Measurements from ENCODE around the gene RIMBP2.

The RIMBP2 gene

DNA sequence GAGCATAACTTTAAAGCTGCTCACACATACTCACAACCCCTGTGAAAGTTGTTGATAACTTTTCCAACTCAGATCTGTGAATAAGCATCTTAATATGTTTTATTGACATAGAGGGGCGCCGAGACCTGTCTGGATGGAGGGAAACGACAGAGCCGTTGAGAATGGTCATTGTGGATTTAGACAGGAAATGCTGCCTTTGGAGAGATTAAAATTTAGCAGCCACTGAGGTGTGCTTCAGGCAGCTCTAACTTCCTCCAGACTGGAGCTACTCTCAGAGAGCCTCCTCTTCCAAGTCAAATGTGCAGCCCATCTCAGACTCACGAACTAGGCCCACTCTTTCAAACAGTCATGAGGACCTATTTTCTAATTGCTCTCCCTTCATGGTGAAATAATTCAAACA lies 90.9 kb downstream of the RIMBP2 start:
- FAIRE-seq = no peak

DNA sequence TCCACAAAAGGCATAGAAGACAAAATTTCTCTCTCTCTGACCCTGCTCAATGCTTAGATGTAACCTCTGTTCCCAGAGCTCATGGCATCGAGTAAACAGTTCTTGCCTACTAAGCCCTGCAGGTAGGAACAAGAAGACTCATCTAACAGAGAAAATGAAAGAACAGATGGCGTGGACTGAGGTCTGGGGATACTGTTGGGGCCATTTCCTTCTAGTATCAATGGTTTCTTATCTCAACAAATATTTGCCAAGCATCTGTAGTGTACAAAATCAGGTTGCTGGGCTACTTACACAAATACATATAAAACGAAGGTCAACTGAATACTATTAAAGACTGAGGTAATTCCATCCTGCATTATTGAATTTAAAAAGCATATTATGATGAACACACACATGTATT lies 93.3 kb downstream of the RIMBP2 start:
- no peak for FAIRE-seq

- no peak for FAIRE-seq
These were observed 94.3 kb downstream of the RIMBP2 start for GRCh38 chr12:130621696-130622298.

- no peak for FAIRE-seq
These were observed 95.3 kb downstream of the RIMBP2 start for GRCh38 chr12:130620756-130621155.

DNA sequence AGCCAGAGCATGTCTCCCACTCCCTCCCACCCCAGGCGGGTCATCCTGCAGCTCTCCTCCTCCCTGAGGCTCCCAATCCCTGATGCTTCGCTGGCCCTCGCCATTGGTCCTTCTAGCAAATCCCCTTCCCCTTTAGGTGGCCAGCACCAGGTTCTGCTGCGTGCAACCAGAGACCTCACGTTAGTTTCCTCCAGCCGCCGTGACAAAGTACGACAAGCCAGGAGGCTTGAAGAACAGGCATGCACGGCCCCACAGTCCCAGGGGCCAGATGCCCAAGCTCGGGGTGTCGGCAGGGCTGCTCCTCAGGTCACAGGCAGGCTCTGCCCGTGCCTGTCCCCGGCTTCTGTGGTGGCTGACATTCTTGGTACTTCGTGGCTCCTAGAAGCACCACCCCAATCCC lies 95.8 kb downstream of the RIMBP2 start:
- FAIRE-seq = no peak

DNA sequence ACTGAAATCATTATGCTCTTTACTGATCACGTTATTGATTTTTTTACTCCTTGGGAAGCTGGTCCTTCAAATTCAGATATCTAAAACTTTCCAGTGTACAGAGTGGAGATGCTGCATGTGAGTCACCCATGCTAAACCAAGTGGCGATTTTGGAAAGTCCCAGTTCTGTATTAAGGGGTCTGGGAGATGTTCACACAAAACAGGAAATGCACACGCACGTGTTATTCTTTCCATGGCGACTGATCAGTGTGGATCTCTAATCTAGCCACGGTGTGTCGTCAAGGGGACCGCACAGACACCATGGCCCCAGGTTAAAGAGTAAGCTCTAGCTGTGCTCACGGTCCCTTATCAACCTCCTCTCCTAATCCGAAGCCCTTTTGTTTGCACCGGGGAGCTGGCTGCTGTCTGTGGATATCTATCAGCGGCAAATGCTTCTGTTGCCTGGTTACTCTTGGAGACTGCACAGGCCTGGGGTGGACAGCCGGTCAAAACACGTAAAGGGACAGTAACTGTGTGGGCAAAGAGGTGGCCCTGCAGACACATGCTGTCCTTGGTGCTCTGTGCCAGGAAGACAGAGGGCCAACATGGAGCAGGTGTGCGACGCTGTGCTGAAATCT lies 96.6 kb downstream of the RIMBP2 start:
- no peak for FAIRE-seq

- FAIRE-seq = no peak
These were observed 98.9 kb downstream of the RIMBP2 start for GRCh38 chr12:130617219-130617618.

DNA sequence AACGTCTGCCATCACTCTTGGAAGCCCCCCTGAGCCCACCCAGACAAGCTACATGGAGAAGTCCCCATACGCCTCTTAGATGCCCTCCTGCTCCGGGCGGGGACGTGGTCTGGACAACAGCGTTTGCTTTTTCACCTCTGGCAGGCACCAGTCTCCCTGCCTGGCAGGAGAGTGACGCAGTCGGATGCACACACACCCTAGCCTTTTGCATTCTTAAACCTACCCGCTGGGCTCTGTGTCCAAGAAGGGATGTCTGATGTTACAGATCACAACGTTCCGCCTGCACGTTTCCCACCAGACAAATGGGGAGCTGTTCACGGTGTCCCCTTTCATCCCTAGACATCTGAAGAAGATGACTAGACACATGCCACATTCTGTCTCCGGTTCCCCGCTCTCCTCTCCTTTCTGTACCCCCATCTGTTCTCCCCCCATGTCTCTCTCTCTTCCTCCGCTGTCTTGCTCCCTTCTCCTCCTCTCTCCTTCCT lies 100.2 kb downstream of the RIMBP2 start:
- FAIRE-seq = no peak

DNA sequence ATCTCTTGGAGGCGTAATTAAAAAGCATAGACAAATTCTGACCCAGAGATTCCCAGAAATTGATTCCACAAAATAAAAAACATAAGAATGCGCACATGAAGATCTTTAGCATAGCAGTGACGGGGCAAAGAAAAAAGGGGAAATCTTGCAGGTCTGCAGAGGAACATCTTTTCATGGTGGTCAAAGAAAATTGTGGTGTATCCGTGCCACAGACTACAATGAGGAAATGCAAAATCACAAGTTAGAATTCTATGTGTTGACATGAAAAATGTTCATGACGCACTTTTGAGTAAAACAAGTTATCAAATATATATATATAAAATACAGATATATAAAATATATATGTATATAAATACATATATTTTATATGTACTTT lies 101.6 kb downstream of the RIMBP2 start:
- FAIRE-seq = no peak

- FAIRE-seq = no peak
These were observed 102.1 kb downstream of the RIMBP2 start for GRCh38 chr12:130613831-130614529.

DNA sequence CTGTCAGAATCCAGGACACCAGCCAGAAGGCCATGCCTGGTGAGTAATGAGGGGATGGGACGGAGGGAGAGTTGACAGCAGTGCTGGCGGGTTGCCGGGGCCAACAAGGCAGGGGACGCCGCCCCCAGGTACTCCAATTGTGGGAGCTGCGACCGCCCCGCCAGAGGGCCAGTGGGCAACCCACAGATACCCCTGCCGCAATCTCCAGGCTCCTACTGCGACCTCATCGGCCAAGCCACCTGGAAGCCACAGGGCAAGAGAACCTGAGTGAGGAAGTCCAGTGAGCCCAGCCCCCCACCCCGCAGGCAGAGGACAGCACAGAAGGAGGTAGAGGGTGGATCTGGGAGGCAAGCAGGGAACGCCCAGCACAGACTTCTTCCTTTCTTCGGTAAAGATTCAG lies 103.0 kb downstream of the RIMBP2 start:
- FAIRE-seq = no peak

GRCh38 chr12:130611026-130611905 lies 104.8 kb downstream of the RIMBP2 start:
- FAIRE-seq = no peak

- no peak for FAIRE-seq
These were observed 106.1 kb downstream of the RIMBP2 start for GRCh38 chr12:130609966-130610365.

- FAIRE-seq = no peak
These were observed 107.3 kb downstream of the RIMBP2 start for GRCh38 chr12:130608831-130609230.

GRCh38 chr12:130608132-130608531 lies 108.0 kb downstream of the RIMBP2 start:
- no peak for FAIRE-seq

DNA sequence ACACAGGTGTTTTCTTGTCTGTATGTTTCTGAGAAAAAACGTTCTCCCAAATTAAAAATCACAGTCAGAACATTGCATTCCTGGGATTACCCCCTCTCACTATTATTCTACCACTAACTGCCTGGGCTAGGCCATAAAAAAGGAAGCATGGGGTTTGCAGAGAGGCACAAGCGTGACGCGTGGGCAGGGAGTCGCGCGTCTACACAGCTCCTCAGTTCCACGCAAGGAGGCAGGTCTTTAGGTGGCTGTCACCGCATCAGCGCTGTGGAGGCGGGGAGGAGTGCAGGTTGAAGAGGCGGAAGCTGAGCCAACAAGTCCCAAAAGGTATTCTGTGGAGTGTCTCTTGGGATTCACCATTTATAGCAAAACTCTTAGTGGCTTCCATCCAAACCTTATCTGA lies 109.9 kb downstream of the RIMBP2 start:
- no peak for FAIRE-seq

GRCh38 chr12:130603396-130603965 lies 112.6 kb downstream of the RIMBP2 start:
- no peak for FAIRE-seq

DNA sequence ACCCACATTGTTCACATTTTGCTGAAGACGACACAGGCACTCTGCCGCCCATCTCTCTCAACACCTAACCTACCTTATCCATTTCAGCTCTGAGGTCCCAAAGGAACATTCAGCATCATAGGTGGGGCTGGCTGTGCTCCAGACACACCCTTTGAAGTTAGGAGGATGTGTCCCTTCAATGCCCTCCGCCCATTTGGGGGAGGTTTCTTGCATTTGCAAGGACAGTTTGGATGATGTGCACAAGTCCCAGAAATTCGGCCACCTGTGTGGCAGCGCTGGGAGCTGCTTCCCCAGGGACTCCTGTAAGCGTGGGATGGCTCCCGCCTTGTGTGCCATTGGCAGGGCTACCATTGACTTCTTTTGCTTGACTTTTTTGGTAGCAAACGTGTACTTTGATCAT lies 113.8 kb downstream of the RIMBP2 start:
- FAIRE-seq = no peak

DNA sequence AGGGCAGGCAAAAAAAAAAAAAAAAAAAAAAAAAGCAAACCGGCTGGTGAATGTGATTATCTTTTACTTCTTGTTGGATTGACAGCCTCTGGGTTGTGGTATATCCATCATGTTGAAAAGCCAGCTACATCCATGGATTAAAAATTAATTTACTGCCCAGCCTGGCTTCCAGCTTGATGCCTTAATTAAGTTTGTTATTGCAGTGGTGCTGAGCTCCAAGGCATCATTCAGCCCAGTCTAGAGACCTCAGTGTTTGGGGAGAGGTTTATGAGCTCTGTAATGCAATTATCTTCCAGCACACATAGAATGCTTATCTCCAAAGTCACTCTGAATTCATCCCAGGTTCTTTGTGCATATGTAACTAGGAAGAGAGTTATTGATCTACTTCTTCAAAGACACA lies 114.8 kb downstream of the RIMBP2 start:
- FAIRE-seq = no peak

DNA sequence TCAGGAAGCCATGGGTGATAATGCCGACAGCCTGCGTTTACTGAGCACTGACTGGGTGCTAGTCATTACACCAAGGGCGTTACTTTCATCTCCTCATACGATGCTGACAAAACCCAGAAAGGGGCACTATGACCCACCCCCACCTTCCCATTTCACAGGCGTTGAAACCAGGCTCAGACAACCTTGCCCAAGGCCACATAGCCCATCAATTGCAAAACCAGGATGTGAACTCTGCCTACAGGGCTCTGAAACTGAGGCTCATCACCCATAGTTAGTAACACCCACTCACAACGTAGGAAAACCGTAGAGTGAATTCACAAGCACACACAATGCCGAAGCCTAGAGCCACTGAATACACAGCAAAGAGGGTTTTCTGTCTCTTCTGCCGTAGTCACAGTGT lies 119.9 kb downstream of the RIMBP2 start:
- no peak for FAIRE-seq

- no peak for FAIRE-seq
These were observed 120.5 kb downstream of the RIMBP2 start for GRCh38 chr12:130595566-130595965.

GRCh38 chr12:130593056-130593455 lies 123.0 kb downstream of the RIMBP2 start:
- FAIRE-seq = no peak

GRCh38 chr12:130592641-130593040 lies 123.5 kb downstream of the RIMBP2 start:
- FAIRE-seq = no peak

All from colon (tissue), 2 donors.